Activated gamma-delta T cell treated with Interleukin-2 at 50 U/mL for 16 hours (primary cell): ENCODE results near the gene PIP4K2B.

Experiments used
- DNase-seq: peaks from one replicate; pipeline ENCODE4 v3.0.0-alpha.2; 2020

PIP4K2B gene

DNA sequence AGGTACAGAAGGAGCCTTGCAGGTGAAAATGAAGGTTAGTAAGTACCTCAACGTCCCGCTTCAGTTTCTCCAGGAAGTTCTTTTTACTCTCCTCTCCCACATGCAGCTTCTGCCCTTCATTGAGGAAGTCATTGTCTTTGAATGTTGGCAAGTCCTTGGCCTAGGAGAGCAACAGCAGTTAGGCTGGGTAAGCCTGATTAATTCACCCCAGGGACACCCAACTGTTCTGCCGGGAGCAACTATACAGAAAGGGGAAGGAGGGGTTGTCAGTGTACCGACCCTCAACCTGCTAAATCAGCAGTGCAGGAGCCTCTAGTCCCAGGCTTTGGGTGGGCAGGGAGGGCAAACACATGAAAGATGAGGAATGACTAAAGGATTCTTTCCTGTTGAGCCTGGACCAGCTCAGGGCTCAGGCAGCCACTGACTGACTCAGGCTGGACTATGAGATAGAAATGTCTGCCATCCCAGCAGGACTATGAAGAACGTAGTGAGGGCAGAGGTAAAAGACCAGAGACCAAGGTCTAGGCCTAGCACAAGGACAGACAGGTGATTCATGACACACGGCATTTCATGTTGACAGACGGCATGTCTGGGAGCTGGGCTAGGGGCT is 21.6 kb downstream of the PIP4K2B start:
- DNase-seq = no peak

DNA sequence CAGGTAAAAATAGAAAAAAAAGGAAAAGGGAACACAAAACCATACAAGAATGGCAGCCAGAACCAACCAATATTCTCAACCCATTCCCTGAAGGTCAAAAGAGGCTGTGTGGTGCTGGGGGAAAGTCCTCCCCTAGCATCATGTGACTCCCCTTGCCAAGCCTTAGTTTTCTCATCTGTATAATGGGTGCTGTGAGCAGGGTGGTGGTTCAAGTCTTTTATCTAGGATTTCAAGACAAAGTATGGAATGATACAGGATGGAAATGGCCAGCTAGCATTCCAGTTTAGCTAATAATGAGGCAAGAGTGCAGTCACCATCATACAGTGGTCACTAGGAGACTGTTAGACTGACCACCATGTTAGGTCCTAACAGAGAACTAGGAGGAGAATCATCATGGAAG is 26.1 kb downstream of the PIP4K2B start:
- DNase-seq = no peak

DNA sequence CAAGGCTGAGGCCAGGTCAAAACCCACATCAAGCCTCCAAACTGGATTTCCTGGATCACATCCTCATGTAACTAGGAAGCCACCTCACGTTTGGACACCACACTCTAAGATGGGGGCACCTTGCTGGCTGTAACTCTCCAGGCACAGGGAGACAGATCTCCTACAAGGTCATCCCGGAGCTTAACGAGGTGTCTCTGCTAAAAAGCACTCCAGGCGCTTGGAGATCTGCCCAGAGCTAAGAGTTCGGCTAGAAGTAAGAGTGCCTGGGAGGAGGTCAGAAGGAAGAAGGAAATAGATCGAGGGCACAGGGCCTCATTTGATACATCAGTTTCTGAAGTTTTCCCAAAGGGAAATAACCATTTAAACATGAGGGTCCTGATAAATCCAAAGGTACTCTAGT is 30.9 kb downstream of the PIP4K2B start:
- no peak for DNase-seq

DNA sequence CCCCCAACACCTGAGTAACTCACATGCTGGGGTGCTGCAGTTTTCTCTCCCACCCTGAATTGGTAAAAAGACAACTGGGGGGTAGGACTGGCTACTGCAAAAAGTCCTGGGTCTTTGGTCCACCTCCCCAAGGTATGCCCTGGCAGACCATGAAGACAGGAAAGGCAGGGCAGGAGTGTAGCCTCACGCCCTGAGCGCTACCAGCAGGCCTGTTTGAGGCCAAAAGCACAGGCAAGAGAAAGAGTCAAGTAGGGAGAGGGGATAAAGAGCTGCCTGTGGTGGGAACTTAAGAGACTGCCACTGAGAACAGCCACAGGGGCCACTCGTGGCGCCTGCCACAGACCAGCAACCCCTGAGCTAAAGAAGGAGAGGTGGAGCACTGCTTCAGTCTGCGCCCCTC is 33.0 kb downstream of the PIP4K2B start:
- no peak for DNase-seq

DNA sequence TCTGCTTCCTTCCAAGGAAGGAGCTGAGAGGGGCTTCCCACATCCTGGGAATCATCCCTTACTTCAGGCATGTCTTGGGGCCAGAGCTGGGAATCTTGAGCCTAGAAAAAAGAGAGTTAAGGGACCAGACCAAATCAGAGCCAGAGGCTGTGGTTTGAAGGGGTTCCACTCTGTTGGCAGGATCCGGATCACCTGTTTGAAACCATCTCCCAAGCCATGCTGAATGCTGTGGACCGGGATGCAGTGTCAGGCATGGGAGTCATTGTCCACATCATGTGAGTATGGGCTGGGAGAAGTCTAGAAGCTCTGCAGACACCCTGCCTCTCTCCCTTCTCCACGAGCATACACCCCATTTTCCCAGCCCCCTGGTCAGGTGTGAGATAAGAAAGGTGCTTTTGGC is 37.1 kb downstream of the PIP4K2B start:
- no peak for DNase-seq

DNA sequence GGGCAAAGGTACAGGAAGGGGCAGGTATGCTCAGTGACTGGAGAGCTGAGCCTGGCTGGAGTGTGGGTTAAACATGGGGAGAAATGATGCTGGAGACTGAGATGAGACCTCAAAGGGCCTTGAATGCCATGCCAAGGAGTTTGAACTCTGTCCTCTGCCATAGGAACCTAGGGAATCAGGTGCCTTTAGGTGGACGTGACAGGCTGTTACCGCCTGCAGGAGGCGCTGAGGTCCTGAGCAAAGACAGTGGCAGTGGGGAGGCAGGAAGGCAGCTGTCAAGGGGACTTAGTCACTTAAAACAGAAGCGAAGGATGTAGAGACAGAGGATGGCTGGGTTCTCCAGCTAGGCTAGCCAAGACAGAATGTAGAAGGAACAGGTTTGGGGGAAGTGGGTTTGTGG is 37.7 kb downstream of the PIP4K2B start:
- no peak for DNase-seq

DNA sequence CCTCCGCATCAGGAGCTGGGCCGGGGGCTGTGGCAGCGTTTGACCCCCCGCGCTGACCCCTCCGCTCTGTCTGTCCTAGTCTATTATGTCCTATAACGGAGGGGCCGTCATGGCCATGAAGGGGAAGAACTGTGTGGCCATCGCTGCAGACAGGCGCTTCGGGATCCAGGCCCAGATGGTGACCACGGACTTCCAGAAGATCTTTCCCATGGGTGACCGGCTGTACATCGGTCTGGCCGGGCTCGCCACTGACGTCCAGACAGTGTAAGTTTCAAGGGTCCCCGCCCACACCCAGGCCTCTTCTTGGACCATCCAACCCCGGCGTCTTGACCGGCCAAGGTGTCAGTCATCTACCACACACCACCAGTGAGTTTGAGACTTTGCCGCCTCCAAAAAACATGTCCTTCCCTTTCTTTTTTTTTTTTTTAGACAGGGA is 46.3 kb downstream of the PIP4K2B start:
- DNase-seq = no peak

DNA sequence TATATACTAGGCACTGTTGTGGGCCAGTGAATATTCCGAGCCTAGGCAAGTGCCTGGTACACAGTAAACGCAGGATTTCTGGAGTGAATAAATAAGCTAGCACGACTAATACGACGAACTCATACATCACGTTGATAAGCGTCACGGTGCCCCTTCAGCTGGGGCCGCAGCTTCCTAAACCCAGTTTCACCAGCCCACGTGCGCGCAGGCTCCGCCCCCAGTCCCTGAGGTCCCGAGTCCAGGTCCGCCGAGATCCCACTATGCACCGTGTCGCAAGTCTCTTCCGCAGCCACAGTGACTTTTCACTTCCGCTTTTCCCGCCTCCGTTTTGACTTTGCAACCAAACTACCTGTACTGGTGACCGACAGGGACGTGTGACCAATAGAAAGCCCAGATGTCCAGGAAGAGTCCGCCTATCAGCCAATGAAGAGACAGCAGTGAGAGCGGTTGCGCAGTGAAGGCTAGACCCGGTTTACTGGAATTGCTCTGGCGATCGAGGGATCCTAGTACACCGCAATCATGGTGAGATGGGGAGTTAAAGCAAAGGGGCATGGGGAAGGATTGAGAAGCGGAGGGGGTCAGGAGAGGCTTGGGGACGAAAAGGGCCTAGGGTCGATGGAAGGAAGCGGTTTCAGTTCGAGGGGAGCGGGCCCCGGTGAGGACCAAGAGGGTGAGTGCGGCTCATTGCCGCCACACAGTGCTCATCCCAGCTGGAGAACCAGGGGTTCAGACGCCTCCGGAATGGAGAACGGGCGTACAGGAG is 46.9 kb downstream of the PIP4K2B start, which contains the start of gene PSMB3:
Gene PSMB3 (plus strand): TSS at position 434 of the 763 bp plus-strand sequence. CDS start 86 bp downstream, at position 520.
- DNase-seq = peak; percentile 96

DNA sequence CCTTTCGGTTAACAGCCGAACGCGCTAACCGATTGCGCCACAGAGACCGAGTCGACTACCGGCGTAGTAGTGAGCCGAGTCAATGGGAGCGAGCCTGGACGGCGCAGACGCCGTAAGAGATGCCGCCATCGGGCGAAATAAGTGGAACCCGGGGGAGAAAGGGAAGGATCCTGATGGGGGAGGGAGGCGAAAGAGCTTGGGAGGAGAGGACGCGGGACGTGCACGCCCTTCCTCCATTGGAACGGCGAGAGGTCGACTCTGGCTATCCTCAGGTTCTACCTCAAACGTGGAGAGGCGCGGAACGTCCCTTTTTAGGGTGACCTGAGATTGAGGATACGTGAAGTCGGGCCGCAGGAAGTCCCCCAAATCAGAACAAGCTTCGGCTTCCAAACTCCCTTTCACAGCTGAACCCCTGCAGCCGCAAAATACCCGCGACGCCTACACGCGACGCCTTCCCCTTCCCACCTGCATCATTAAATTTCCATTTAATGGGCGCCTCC is 47.5 kb downstream of the PIP4K2B start:
- peak; percentile 80 for DNase-seq

DNA sequence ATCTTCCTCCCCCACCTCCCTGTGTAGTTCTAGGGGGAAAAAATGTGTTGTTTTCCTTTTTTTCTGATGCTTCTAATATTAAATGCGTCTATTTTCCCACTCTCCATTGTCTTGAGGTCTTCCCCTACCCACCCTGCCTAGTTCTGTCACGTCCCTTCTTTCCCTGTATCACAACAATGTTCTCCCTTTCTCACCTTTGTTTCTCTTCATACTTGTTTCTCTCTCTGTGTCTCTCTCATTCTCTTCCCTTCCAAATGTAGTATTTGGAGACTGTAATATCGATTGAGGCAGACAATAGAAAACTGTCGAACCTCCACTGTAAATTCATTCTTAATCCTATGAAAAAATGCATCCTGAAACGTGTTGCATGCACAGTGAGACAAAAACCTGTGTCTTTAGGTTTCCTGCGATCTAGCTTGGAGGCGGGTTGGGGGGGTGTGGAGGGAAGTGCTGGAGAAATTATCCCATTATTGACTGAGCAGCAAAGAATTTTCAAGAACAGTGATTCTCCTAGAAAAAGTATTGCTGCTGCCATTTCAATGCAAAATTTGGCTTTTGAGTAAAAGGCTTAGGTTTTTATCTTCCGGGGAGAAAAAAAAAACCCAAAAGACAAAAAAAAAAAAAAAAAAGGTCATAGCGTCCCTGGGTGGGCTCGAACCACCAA is 48.1 kb downstream of the PIP4K2B start:
- no peak for DNase-seq

DNA sequence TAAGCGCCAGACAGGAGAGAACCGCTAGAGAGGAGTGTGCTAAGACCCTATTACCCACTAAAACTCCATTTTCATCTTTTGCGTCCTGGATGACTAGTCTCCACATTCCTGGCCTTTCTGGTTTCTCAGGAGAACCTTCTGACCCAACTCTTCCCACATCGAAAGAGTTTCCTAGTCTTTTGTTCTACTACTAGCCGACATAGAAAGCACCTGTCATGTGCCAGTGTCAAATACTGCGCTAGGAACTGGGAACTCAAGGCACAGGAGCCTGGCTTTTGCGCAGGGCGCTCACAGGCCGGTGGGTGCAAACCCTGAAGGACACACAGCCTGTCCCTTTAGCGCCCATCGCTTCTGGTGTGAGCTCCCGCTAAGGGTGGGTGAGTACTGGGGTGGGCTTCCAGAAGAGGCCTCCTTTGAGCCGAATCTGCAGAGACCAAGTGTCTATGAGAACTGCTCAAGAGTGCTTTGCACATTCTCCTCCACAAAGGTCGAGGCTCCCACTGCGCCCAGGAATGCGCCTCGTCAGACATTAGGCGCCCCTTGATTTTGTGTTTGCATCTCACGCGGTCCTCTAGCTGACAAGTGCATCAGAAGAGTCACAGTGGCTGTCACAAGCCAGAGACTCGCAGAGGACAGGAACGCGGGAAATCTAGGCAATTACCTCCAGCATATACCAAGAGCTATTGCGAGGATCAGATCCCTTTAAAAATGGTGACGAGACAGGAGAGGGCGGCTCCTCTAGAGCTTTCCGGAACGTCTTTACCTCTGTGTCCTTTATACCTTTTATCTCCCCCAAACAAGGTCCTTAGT is 48.8 kb downstream of the PIP4K2B start:
- DNase-seq = no peak

DNA sequence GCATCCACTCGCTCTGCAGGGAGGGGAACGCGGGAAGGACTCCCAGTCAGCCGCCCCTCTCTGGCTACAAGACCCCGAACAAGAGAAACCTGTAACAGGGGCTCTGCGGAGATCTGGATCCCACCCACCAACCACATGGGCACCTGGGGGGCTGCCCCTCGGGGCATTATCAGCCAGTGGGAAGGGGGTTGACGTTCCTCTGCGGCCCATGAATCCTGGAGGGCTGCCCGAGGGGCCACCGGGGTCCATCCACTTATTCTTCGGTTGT is 49.4 kb downstream of the PIP4K2B start:
- DNase-seq = no peak

DNA sequence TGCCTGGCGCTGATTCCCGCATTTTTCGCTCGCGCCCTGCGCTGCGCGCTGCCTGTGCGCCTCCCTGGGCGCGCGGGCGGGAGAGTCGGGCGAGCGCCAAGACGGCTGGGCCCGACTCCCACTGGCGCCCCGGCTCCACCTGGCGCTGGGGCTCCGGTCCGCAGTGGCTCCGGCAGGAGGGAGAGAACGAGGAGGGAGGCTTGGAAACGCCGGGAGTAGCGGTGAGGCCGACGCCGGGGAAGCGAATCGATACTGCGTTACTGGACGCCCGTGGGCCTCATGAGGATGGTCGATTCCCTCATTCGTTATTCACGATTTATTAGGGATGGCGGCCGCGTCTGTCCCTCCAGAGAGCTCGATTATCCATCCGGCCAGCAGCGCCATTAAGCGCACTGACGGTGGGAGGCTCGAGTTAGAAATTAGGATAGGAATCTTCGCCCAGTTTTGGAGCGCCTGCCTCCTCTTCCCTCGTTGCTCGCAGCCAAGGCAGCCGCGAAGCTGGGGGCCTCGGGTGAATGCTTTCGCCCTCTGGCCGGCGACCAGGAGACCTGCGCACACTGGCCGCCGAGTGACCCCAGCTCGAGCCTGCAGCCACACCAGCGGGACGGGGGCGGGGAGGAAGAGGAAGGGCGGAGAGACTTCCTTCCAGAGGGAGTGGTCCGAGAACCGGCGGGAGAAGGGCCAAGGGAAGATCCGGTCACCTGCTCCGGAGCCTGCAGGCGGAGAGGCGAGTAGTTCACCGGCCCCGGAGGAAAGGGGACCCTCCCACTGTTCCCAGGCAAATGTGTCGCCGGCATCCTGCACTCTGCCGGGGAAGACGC is 49.9 kb downstream of the PIP4K2B start:
- DNase-seq = no peak

DNA sequence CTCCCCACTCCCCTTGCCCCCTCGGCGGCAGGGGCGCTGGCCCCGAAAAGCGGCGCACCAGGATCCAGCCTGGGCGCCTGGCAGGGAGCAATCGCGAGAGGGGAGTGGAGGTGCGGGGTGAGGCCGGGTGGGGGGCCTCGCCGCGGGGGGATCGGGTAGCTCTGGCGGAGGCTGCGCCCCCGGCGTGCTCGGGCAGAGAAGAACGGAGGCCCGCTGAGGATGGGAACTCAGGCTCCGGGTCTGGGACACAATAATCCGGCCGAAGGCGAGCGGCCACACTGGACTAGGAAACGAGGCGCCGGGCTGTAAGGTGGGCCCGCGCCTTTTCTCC is 50.5 kb downstream of the PIP4K2B start:
- no peak for DNase-seq

DNA sequence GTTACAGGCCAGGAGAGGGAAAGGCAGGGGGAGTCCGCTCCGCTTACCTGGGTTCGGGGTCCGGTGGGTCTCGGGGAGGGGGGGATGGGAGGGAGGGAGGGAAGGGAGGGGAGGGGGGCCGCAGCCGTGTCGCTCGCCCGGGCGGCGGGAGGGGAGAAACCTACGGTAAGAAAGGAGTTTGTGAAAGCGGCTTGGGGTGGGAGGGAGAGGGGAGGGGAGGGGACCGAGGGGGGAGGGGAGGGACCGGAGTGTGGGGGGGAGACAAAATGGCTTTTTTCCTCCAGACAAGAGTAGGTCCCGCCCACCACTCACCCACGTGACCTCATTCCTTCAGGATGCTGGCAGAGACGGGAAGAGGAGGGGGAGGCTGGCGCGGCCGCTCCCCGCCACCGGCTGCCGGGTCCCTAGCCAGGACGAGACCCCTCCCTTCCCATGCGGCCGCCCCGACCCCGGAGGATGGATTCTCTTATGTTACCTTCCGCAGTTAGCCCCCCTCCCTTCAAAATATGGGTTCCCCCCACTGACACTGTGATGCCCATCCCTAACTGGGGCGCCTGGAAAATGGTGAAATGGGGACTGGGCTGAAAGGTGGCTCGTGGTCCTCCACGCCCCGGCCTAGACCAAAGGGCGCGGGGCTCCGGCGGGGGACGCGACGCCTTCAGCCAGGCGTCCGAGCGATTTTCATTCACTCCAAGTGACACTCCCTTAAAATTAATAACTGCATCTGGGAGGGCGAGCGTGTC is 51.0 kb downstream of the PIP4K2B start, which contains the start of gene PCGF2:
Gene PCGF2 (minus strand): TSS at position 188 of the 743 bp plus-strand sequence. CDS start 7,934 bp downstream, outside the sequence.
- no peak for DNase-seq

DNA sequence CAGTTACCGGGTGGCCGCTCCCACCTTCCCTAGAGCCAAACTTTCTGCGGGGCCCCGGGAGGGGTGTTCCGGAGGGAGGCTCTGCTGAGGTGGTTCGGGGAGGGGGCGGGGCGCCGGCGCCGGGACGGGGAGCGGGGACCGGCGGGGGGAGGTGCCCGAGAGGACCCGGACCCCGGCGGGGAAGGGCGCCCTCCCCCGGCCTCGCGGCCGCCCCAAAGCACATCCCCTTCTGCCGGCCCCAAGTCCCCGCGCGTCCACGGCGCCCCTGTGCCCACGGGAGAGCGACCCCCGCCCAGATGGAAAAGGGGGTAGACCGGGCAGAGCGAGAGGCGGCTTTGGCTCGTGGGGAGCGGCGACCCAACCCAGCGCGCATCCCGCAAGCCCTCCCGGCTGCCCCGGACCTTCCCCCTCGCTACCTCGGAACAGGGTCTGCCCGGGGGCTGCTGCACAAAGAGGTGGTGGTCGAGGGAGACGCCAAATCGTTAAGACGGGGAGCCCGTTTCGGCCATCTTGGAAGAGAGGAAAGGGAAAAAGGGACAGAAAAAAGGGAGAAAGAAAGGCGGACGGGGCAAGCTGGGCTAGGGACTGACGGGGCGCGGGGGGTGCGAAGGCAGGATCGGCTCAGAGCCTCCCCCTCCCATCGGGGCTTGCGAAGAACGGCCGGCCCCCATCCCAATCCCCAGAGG is 51.8 kb downstream of the PIP4K2B start:
- DNase-seq = no peak

DNA sequence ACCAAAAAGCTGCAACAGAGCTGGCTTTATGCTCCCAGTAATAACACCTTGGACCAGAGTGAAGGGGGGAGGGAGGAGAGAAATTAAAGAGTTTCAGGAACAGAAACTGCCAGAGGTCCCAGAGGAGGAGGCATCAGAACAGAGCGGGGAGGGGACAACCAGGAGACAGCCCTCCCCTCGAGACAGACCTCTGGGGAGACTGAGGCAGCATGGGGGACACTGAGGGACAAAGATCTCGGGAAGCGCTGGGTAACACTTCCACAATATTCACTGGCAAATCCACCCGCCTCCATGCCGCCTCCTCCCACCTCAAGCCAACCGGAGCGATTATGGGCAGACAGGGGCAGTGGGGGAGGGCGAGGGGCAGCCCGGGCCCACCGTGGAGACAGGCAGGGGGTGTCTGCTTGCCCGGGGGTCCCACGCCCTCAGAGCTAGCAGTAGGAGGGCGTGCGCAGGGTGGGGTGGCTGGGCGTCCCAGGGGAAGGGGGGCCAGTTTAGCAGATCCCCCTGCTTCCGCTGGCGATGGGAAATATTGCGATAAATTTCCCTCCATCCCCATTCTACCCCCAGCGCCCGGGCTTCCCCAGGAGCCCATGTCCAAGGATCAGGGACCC is 52.4 kb downstream of the PIP4K2B start:
- no peak for DNase-seq

DNA sequence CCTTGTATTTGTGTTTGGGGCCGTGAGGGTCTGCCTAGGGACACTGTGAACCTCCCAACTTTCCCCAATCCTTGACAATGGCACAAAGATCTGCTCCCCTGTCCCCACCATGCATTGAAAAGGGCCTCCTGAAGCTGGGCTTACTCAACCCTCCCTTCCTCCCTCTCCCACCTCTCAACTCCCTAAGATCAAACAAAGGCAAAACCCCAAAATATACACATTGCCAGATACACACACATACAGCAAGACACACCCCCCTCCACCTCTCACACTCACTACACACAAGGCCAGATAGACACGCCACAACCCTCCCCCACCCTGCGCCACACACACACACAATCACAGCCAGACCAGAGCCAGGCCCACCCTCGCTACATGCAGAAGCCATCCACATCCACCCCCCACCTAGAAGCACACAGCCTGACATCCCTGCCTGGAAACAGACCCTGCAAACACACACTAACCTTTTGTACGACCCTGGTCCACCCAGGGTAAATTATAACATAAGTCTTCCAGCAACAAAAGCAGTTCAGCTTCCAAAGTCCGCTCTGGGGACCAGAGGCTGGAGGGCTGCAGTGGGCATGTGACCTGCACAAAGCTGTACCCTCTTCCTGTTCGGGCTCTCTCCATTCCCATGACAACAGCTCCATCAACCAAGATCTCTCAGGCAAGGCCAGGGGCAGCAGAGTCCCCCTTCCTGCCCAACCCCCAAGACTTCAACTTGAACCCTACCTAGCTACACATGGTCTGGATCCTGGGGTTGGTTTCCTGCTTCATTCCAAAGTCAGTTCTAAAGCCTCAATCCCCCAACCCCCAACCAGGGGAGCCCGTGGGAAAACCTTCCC is 53.1 kb downstream of the PIP4K2B start:
- no peak for DNase-seq

DNA sequence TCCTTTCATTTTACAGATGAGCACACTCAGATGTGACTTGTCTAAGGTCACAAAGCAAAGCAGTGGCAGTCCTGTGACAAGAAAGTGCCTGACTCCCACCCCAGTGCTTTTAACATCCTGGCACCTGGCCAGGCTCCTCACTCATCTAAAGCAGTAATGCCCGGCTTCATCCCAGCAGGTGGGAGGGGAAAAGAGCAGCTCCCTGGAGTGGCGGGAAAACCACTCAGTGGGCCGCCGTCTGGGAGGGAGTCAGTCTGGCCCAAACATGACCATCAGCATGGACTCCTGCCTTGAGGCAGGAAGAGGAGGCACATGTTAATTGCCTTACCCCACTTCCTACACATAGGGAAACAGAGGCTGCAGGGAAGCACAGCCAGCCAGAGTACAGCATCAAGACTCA is 53.8 kb downstream of the PIP4K2B start:
- no peak for DNase-seq
